IMR-90 (cell line): ENCODE results near the gene OR2F2. TPM values are rescaled to one million over a fixed set of nuclear protein-coding genes. Genes with fewer than 3 reads are reported as not detected.

Experiments
- ATAC-seq: fragments of 200-7000 bp; cut with Tn5 transposase; 2 replicates; pipeline ENCODE4 v1.9.1; 2020; ENCODE audit warnings: low read depth, mild to moderate bottlenecking, moderate library complexity
- BruUV-seq: library from RNA; stranded (reverse); fragments of 400-500 nt; replicated peaks from 2 replicates; lab custom pipeline; 2021; lab: Mats Ljungman, UMichigan
- CTCF ChIA-PET: fragments of 300-600 bp; formaldehyde crosslinking; extraction: SDS; loops from one replicate; lab custom pipeline; 2021; ENCODE audit warnings: antibody characterized with exemption; lab: Yijun Ruan, JAX
- POLR2A ChIA-PET: fragments of 300-600 bp; sonication (Branson Sonifier 250); formaldehyde crosslinking; loops from one replicate; lab custom pipeline; 2022; ENCODE audit warnings: antibody characterized with exemption; ENCODE audit not compliant: unreplicated experiment; lab: Charles Lee
- DNase-seq: peaks from one replicate; pipeline ENCODE4 v3.0.0; 2013
- H2AFZ ChIP-seq: replicated peaks from 2 replicates; pipeline ENCODE3; 2013; ENCODE audit warnings: low read length, mild to moderate bottlenecking; ENCODE audit not compliant: poor library complexity
- H2AK5ac ChIP-seq: 2 replicates; pipeline ENCODE4 v1.6.1; 2013; ENCODE audit warnings: low read depth, low read length, inconsistent platforms
- H2AK9ac ChIP-seq: replicated peaks from 2 replicates; pipeline ENCODE3; 2013; ENCODE audit warnings: mild to moderate bottlenecking, low read depth, low read length, moderate library complexity; ENCODE audit not compliant: poor library complexity
- H2BK120ac ChIP-seq: 2 replicates; pipeline ENCODE4 v1.6.1; 2013; ENCODE audit warnings: low read depth, low read length, inconsistent platforms
- H2BK15ac ChIP-seq: 3 replicates; pipeline ENCODE4 v1.6.1; 2013; ENCODE audit warnings: low read depth, low read length, inconsistent platforms
- H2BK20ac ChIP-seq: 2 replicates; pipeline ENCODE4 v1.6.1; 2013; ENCODE audit warnings: low read depth, mild to moderate bottlenecking, inconsistent platforms, low read length, moderate library complexity
- H2BK5ac ChIP-seq: 2 replicates; pipeline ENCODE4 v1.6.1; 2013; ENCODE audit warnings: mild to moderate bottlenecking, low read depth, low read length, inconsistent platforms; ENCODE audit not compliant: poor library complexity, severe bottlenecking
- H3K14ac ChIP-seq: replicated peaks from 2 replicates; pipeline ENCODE4 v1.6.1; 2013; ENCODE audit warnings: low read depth, low read length, inconsistent platforms
- H3K18ac ChIP-seq: 2 replicates; pipeline ENCODE4 v1.6.1; 2013; ENCODE audit warnings: low read depth, low read length, control low read depth
- H3K23ac ChIP-seq: 2 replicates; pipeline ENCODE4 v1.6.1; 2013; ENCODE audit warnings: low read depth, low read length, inconsistent platforms
- H3K27ac ChIP-seq: 2 replicates; pipeline ENCODE4 v1.5.1; 2013; ENCODE audit warnings: mild to moderate bottlenecking, control low read depth, low read length; ENCODE audit not compliant: insufficient read depth
- H3K27me3 ChIP-seq: 2 replicates; pipeline ENCODE4 v1.6.1; 2013; ENCODE audit warnings: low read length; ENCODE audit not compliant: control insufficient read depth, insufficient read depth
- H3K36me3 ChIP-seq: 2 replicates; pipeline ENCODE4 v1.6.1; 2013; ENCODE audit warnings: low read length, mixed read lengths; ENCODE audit not compliant: control insufficient read depth, insufficient read depth
- H3K4ac ChIP-seq: 2 replicates; pipeline ENCODE4 v1.6.1; 2013; ENCODE audit warnings: low read depth, low read length, inconsistent platforms
- H3K4me1 ChIP-seq: 2 replicates; pipeline ENCODE4 v1.6.1; 2013; ENCODE audit warnings: low read length, mixed read lengths; ENCODE audit not compliant: control insufficient read depth, insufficient read depth
- H3K4me2 ChIP-seq: 2 replicates; pipeline ENCODE4 v1.6.1; 2013; ENCODE audit warnings: low read depth, mild to moderate bottlenecking, control low read depth, low read length, moderate library complexity
- H3K4me3 ChIP-seq: 2 replicates; pipeline ENCODE4 v1.5.1; 2013; ENCODE audit warnings: low read depth, mild to moderate bottlenecking, control low read depth, low read length, moderate library complexity; ENCODE audit not compliant: insufficient read depth
- H3K56ac ChIP-seq: 2 replicates; pipeline ENCODE4 v1.6.1; 2013; ENCODE audit warnings: low read length, inconsistent platforms; ENCODE audit not compliant: insufficient read depth; ENCODE audit errors: extremely low read depth
- H3K79me1 ChIP-seq, 2 experiments: 2 replicates each; pipeline ENCODE4 v1.6.1; 2013; ENCODE audit warnings: low read length in 2 of 2, inconsistent platforms in 1 of 2, low read depth in 1 of 2
- H3K9ac ChIP-seq: 2 replicates; pipeline ENCODE4 v1.6.1; 2013; ENCODE audit warnings: low read depth, low read length, control low read depth
- H3K9me1 ChIP-seq: 2 replicates; pipeline ENCODE4 v1.6.1; 2013; ENCODE audit warnings: low read length, inconsistent platforms; ENCODE audit not compliant: insufficient read depth
- H3K9me3 ChIP-seq: 2 replicates; pipeline ENCODE4 v1.6.1; 2013; ENCODE audit warnings: low read length; ENCODE audit not compliant: control insufficient read depth, insufficient read depth
- H4K20me1 ChIP-seq: 2 replicates; pipeline ENCODE4 v1.6.1; 2013; ENCODE audit warnings: low read length, inconsistent platforms; ENCODE audit not compliant: insufficient read depth
- H4K5ac ChIP-seq: 2 replicates; pipeline ENCODE4 v1.6.1; 2013; ENCODE audit warnings: mild to moderate bottlenecking, low read depth, low read length, control low read depth
- H4K8ac ChIP-seq, 2 experiments: 2 replicates each; pipeline ENCODE4 v1.6.1; 2013; ENCODE audit warnings: low read depth in 2 of 2, low read length in 2 of 2, control low read depth in 1 of 2, inconsistent platforms in 1 of 2
- H4K91ac ChIP-seq: 2 replicates; pipeline ENCODE4 v1.6.1; 2013; ENCODE audit warnings: low read depth, low read length, inconsistent platforms; ENCODE audit not compliant: insufficient read depth
- POLR2A ChIP-seq: IDR thresholded peaks from 2 replicates; pipeline ENCODE4 v1.6.1; 2012; ENCODE audit warnings: mild to moderate bottlenecking, low read depth, low read length
- WGBS, 2 experiments: methylation state at CpG; one replicate each; pipeline versions ENCODE4 v1.1.5 to v1.1.7; 2013; ENCODE audit warnings: missing lambda C conversion rate in 2 of 2; ENCODE audit not compliant: insufficient read length in 1 of 2; ENCODE audit errors: extremely low coverage in 2 of 2; 5-methylcytosine and 5-hydroxymethylcytosine counted together
- dilution Hi-C: fragments of 300-500 bp; cut with HindIII; formaldehyde crosslinking; loops from one replicate; pipeline ENCODE4 v1.14.3; 2018; ENCODE audit warnings: low sequenced_read_pairs; ENCODE audit not compliant: unreplicated experiment
- in situ Hi-C: fragments of 300-500 bp; cut with MboI; formaldehyde crosslinking; loops from 3 replicates; pipeline ENCODE4 v1.14.3; 2019; ENCODE audit warnings: low sequenced_read_pairs, inconsistent platforms, mixed read lengths
- intact Hi-C: fragments of 100-400 bp; cut with micrococcal nuclease; formaldehyde crosslinking; loops from 2 replicates; pipeline ENCODE4 v1.10.0; 2022
- polyA plus RNA-seq, 3 experiments: library from polyadenylated mRNA; depleted of rRNA; stranded (reverse); fragments of >200 nt; gene quantifications; 2 replicates each; pipeline ENCODE4 v1.2.3, GENCODE V29; 2012; ENCODE audit warnings: low replicate concordance in 1 of 3
- total RNA-seq: library from RNA; depleted of rRNA; stranded (reverse); fragments of >200 nt; gene quantifications from 2 replicates; pipeline ENCODE4 v1.2.3, GENCODE V29; 2012

The OR2F2 gene
- total and polyA plus RNA-seq, 2 of the 4 experiments (the other 2 are of a cell fraction), result not detected

DNA sequence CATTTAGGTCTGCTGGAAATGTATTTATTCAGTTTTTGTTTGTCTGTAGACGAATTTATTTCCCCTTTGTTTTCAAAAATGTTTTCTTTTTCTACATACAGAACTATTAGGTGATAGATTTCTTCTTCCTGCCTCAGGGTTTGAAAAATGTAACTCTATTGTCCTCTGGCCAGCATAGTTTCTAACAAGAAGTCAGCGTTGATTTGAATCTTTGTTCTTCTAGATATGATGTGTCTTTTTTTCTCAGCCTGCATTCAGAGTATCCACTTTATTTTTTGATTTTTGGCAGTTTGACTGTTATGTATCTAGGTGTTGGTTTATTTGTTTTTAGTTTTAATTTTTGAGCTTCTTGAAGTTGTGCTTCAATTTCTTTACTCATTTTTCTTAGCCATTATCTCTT lies 12.1 kb downstream of the OR2F2 start:
- no peak overlapping the region for H4K8ac ChIP-seq
- no peaks in the 10 kb centered on the region; the same call in 1 of the 2 replicates for H3K4me1 ChIP-seq
- H3K79me1 ChIP-seq, result no peaks in the 10 kb centered on the region
- H2BK15ac ChIP-seq, result no peak overlapping the region
- H3K56ac ChIP-seq, result no peak overlapping the region
- H3K23ac ChIP-seq, result no peak overlapping the region
- no peaks in the 10 kb centered on the region for H3K9me3 ChIP-seq
- intact Hi-C loops, result no loop called here
- no CpG with 5 or more reads among the region's 2 CpGs for WGBS, 2 experiments
- no peak overlapping the region for H3K18ac ChIP-seq
- H3K27me3 ChIP-seq, result no peaks in the 10 kb centered on the region
- H3K9me1 ChIP-seq, result no peaks in the 10 kb centered on the region
- no peak overlapping the region for H3K9ac ChIP-seq
- H2AK5ac ChIP-seq, result no peak overlapping the region
- POLR2A ChIA-PET, result no interaction called here
- no peak overlapping the region for H3K27ac ChIP-seq
- CTCF ChIA-PET, result no interaction called here
- H2AFZ ChIP-seq, result no peak overlapping the region
- no peak overlapping the region for H3K4ac ChIP-seq
- H3K4me2 ChIP-seq, result no peak overlapping the region
- ATAC-seq (no peak), DNase-seq (no peak)
- no peak overlapping the region for H2BK120ac ChIP-seq
- H4K91ac ChIP-seq, result no peak overlapping the region
- no peaks in the 10 kb centered on the region for H3K36me3 ChIP-seq
- no peak overlapping the region for H3K14ac ChIP-seq
- no TSS peak for BruUV-seq
- H2BK5ac ChIP-seq, result no peak overlapping the region
- no peak overlapping the region for H3K4me3 ChIP-seq
- in situ Hi-C loops, result no loop called here
- dilution Hi-C loops, result no loop called here
- no peak for TF ChIP-seq POLR2A
- H4K5ac ChIP-seq, result no peak overlapping the region
- H2BK20ac ChIP-seq, result no peak overlapping the region
- no peaks in the 10 kb centered on the region for H4K20me1 ChIP-seq
- H2AK9ac ChIP-seq, result no peak overlapping the region
